Measurements from ENCODE around the gene FAM241B. TPM values are rescaled to one million over a fixed set of nuclear protein-coding genes. Genes with fewer than 3 reads are reported as not detected.

FAM241B gene
- total and polyA plus RNA-seq, 7 donors: 1.1 to 6.2 (median 2.8) TPM

DNA sequence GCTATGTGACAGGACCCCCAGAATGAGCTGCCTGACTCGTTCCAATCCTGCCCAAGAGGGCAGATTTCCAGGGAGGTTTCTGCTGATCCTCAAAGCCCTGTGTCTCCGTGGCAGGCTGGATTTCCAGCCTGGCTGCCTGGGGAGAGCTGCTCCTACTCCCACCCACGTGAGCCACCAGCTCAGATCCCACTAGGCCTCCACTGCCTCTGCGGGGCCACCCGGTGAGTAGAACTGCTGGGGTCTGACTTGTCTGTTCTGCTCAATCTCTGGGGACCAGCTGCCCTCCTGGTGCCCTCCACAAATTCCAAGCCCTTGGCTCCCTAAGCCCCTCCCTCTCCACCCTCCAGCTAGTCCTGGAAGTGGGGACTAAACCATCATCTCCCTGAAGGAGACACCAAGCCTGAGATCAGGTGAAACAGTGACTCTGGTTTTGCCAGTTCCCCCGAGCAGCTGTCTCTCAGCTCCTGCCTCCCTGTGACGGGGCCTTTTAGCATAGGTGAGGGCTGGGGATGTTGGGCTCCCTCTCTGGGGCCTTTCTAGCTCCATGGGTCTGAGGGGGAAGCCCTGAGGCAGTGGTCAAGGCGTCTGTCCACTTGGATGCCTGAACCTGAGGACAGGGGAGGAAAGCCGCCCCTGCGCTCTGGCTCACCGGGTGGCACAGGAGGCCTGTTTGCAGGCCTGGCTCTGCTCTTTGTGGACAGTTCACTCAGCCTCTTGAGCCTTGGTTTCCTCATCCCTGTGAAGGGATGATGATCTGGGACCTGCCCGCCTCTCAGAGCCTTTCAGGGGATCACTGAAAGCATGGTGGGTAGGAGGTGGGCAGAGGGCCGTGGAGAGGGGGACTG lies 5.6 kb downstream of the FAM241B start:
- intact Hi-C loops (cut with DNase I): loop anchor here (2.0 to 10.0 kb wide), 4 partner anchors 121 to 401 kb away; partner anchors contain the start of gene TACR2 (in 1 of the 2)
- no peak overlapping the region for H3K27ac ChIP-seq
- H3K4me3 ChIP-seq: no peak overlapping the region
- no peaks in the 10 kb centered on the region for H3K36me3 ChIP-seq (ENCODE audit: insufficient read depth in 1 of 2, low read depth in 1 of 2)
- ATAC-seq: no peak
- WGBS, 3 donors: 74 to 80% (median 76%) methylated on average over 13 of the region's 13 CpGs
- H3K9me3 ChIP-seq: no peaks in the 10 kb centered on the region
- no peaks in the 10 kb centered on the region for H3K4me1 ChIP-seq
- H3K27me3 ChIP-seq (ENCODE audit: insufficient read depth in 3 of 3, low read length in 2 of 3): peaks cover 0 to 1% (median 0%) of the 10 kb centered on the region in 3 donors
- no peak for TF ChIP-seq CTCF (IDR thresholded peaks at IDR 0.05)
- DNase-seq: no peak

DNA sequence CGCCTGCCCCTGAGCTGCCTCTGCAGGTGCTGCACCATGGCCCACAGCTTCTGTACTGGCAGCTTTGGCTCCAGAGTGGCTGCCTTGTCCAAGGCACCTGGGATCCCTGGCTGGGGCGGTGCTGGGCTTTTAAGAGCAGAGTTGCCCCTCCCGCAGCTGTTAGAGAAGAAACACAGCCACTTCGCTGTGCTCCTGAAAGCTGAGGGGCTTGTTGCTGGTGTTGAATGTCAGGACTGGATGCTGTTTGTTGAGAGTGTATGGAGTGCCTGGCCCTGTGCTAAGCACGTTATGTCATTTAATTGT lies 6.2 kb downstream of the FAM241B start:
- DNase-seq (no peak), ATAC-seq (no peak)
- intact Hi-C loops (cut with DNase I): loop anchor here (5.0 to 10.0 kb wide), 3 partner anchors 219 to 401 kb away; partner anchors contain the start of gene TACR2 (in 1 of the 2)
- H3K27me3 ChIP-seq (ENCODE audit: insufficient read depth in 3 of 3, low read length in 2 of 3): peaks cover 0 to 1% (median 0%) of the 10 kb centered on the region in 3 donors
- WGBS, 3 donors: 86 to 88% (median 87%) methylated on average over 5 of the region's 5 CpGs
- H3K4me3 ChIP-seq: no peak overlapping the region
- TF ChIP-seq CTCF (IDR thresholded peaks at IDR 0.05): no peak
- H3K4me1 ChIP-seq: no peaks in the 10 kb centered on the region
- no peaks in the 10 kb centered on the region for H3K36me3 ChIP-seq (ENCODE audit: insufficient read depth in 1 of 2, low read depth in 1 of 2)
- H3K27ac ChIP-seq: no peak overlapping the region
- no peaks in the 10 kb centered on the region for H3K9me3 ChIP-seq

GRCh38 chr10:69636626-69637605 lies 6.9 kb downstream of the FAM241B start:
- Histone ChIP-seq H3K27ac (no peak overlapping the region), H3K9me3 (no peaks in the 10 kb centered on the region), H3K4me3 (no peak overlapping the region), H3K4me1 (no peaks in the 10 kb centered on the region), H3K27me3 (ENCODE audit: insufficient read depth in 3 of 3, low read length in 2 of 3) (peaks cover 0 to 1% (median 0%) of the 10 kb centered on the region in 3 donors), H3K36me3 (ENCODE audit: insufficient read depth in 1 of 2, low read depth in 1 of 2) (no peaks in the 10 kb centered on the region)
- ATAC-seq (peak in 1 of 4 donors; percentile 31), DNase-seq (no peak)
- intact Hi-C loops (cut with DNase I): loop anchor here (5.0 to 10.0 kb wide), 3 partner anchors 220 to 402 kb away; partner anchors contain the start of gene TACR2 (in 1 of the 2)
- no peak for TF ChIP-seq CTCF (IDR thresholded peaks at IDR 0.05)
- 53 to 56% (median 54%) methylated on average over 9 to 10 of the region's 10 CpGs for WGBS, 3 donors

DNA sequence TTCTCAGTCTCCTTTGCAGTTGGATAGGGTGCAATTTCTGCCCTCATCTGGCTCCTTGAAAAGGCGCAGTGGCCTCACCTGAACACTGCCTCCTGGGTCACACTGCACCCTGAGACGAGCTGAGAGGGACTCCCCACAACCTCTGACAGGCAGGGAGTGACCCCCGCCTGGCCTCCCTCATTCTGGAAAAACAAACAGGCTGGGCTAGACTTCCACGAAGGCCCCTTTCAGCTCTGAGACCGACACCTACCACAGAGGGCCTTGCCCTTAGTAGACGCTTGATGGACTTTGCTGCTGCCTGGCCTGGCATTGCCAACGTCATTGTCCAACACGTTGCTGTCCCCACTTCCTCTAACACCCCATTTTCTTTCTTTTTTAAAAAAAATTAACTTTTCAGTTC lies 8.6 kb downstream of the FAM241B start:
- no peaks in the 10 kb centered on the region for H3K9me3 ChIP-seq
- H3K4me1 ChIP-seq: no peaks in the 10 kb centered on the region
- intact Hi-C loops (cut with DNase I): loop anchor here (5.0 to 10.0 kb wide), 3 partner anchors 221 to 404 kb away; partner anchors contain the start of gene TACR2 (in 1 of the 2)
- peaks cover 0 to 1% (median 0%) of the 10 kb centered on the region in 3 donors for H3K27me3 ChIP-seq (ENCODE audit: insufficient read depth in 3 of 3, low read length in 2 of 3)
- no peak overlapping the region for H3K4me3 ChIP-seq
- H3K27ac ChIP-seq: no peak overlapping the region
- no peak for TF ChIP-seq CTCF (IDR thresholded peaks at IDR 0.05)
- DNase-seq: no peak
- no peak for ATAC-seq
- no peaks in the 10 kb centered on the region for H3K36me3 ChIP-seq (ENCODE audit: insufficient read depth in 1 of 2, low read depth in 1 of 2)
- 66 to 72% (median 69%) methylated on average over 8 of the region's 8 CpGs for WGBS, 3 donors

Measured in psoas muscle (tissue), 8 donors.